Smooth muscle cell of the brain vasculature (primary cell): ENCODE data around the gene RBMS1.
A peak's percentile ranks its signal among the peaks of the same experiment; 100 is the strongest.

ENCODE experiments used
- DNase-seq: peaks from one replicate; pipeline ENCODE4 v3.0.0-alpha.2; 2012; ENCODE audit warnings: low read depth, low spot score

Gene RBMS1

GRCh38 chr2:160408959-160409291 lies 84.7 kb downstream of the RBMS1 start:
- no peak for DNase-seq

DNA sequence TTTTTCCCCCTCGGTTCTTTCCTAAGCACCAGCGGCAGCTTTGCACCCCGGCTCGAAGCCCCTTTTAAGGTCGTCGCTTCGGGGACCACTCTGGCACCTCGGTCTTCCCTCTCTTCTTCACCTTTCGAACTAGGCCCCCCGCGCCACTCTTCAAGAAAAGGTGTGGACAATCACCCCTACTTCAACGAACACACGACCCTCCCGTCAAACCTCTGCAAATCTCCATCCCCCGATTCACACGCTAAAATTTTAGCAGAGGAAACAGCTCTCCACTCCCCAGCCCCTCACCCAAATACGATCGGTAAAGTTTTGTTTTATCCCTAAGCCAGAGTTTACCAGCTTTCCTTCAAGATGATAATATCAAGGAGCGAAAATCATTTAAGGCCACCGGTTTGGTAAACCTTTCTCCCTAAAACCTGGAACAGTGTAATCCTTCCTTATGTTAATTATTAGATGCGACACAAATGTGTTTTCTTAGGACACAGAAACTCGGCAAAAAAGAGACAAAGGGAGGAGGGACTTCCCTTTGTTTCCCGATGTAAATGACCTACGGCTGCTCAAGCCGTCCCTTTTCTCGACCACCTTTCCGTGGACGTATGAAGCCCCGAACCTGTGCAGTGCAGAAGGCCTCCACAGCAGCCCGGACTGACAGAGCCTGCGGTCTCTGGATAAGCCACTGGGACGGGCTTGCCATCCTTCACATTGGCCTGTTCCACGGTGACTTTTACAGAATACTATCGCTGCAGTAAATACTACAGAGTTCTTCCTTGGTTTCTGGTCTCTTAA lies 85.2 kb downstream of the RBMS1 start:
- no peak for DNase-seq

- no peak for DNase-seq
Observed at GRCh38 chr2:160407393-160408172, 86.0 kb downstream of the RBMS1 start.

GRCh38 chr2:160406591-160407392 lies 86.8 kb downstream of the RBMS1 start:
- DNase-seq, result peak; percentile 71

DNA sequence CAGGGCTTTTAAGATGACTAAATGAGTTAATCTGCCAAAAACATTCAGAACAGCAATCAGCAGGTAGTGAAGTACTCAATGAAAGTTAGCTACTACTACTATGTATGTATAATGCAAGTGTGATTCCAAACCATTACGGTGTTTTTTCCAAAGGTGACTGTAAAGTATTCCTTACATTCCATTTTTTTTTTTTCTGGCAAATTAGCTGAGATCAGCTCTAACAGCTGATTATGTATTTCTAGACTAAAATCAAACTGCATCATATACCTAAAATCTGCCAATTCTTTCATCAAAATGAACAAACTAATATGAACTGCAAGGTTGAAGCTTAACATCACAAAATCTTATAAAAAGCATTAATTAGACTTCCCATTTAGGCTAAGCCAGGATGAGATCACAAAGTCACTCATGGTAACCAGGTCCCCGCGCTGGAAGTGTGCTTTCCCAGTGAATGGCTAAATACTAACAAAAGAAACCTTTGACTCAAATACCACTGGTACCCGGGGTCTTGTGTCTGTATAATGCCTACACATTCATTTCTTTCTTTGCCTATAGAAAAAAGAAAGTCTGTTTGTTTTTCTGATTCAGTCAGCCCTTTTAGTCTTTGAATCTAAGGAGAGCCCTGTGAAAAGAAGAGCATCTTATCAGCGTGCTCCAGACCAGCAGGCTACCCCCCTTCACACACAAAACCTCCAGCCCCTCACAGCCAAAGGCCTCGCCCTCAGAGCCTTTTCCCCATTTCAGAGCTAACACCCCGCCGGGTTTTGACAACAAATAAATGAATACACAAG lies 88.3 kb downstream of the RBMS1 start:
- DNase-seq, result no peak

DNA sequence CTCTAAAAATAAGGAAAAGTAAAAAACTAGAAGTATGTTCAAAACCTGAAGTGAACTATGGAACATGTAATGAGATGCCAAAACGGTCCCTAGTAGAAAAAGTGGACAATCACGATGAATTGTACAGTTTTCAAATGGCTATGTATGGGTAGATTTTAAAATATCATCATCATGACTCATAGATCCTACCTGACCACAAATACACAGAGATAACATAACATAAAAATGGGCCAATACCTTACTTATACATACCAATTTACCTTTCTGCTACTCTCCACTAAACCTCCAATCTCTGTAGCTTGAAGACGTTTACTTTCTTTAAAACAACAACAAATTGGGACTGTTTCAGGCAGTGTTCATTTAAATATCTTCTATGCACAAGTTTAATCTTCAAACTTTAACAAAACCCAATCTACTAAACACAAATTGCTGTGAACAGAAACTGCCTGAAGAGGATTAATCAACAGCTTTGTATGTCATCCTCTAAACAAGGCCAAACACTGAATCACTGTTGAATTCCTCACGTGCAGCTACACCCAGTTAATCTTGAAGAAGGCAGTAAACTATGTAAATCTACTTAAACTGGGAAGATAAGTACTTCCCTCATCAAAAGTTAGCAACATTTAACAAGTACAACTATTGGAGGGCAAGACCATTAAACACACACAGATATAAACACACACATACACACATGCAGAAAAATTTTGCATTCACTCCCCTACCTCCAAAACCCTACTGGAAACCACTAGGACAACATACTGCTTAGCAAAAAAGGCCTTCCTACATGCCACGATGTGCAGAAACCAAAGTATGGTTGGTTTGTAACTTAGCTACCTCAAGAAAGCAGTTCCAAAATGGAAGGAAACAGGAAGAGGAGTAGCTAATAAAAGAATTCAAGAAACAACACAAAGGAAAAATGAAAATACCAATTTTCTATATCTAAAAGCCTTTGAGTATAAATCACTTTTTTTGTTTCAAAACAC lies 90.3 kb downstream of the RBMS1 start:
- no peak for DNase-seq

DNA sequence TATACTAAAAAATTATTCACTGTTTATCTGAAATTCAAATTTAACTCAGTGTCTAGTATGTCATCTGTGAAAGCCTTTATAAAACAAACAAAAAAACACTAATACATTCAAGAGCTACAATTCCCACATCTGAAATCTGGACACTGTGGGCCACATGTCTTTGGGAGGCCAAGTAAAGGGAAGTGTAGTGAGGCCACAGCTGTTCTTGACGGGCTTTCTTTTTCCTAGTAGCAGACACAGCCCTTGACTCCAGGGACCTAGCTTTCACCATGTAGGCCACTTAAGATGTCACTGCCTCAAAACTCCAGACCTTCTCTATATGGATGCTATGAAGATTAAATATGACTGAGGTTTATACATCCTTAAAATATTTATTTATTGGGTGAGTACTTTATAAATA lies 91.1 kb downstream of the RBMS1 start:
- no peak for DNase-seq

- DNase-seq, result no peak
Observed at GRCh38 chr2:160401895-160402294, 91.7 kb downstream of the RBMS1 start.

DNA sequence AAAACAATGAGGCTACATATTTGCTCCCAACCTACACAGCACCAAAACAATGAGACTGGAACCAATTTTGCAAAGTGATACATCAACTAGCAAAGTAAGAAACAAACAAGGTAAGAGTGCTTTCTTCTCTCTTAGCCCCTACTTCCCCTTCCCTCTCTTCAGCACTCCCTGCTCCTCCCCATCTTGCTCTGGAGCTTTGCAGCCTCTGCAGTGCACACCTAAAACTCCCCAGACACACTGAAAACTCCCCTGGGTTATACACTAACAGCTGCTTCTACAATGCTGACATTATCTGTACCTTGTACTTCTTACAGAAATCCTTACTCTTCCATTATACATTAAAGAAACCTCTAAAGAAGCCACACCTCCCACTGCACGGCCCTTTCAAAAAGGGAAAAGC lies 93.7 kb downstream of the RBMS1 start:
- no peak for DNase-seq

GRCh38 chr2:160397530-160397865 lies 96.1 kb downstream of the RBMS1 start:
- no peak for DNase-seq

DNA sequence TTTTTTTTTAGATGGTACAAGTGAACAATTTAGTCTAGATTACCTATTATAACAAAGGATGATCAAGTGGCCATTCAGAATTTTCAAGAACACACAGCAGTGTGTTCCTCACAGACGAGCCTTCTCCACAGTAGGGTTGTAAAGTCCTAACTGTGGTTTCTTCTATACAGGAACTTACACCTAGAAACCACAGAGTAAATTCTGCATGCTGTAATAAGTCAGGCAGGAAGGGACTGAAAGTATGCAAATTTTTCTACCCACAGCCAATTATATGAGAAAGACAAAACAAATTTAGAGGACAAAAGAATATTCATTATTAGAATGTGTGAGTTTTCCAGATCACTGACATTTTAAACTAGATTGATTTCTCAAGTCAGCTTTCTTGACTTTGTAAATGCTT lies 99.5 kb downstream of the RBMS1 start:
- no peak for DNase-seq

- no peak for DNase-seq
Observed at GRCh38 chr2:160392201-160392600, 101.4 kb downstream of the RBMS1 start.

GRCh38 chr2:160390544-160391455 lies 102.8 kb downstream of the RBMS1 start:
- no peak for DNase-seq

- no peak for DNase-seq
Observed at GRCh38 chr2:160389875-160390274, 103.7 kb downstream of the RBMS1 start.

- DNase-seq, result no peak
Observed at GRCh38 chr2:160388464-160389263, 104.9 kb downstream of the RBMS1 start.

DNA sequence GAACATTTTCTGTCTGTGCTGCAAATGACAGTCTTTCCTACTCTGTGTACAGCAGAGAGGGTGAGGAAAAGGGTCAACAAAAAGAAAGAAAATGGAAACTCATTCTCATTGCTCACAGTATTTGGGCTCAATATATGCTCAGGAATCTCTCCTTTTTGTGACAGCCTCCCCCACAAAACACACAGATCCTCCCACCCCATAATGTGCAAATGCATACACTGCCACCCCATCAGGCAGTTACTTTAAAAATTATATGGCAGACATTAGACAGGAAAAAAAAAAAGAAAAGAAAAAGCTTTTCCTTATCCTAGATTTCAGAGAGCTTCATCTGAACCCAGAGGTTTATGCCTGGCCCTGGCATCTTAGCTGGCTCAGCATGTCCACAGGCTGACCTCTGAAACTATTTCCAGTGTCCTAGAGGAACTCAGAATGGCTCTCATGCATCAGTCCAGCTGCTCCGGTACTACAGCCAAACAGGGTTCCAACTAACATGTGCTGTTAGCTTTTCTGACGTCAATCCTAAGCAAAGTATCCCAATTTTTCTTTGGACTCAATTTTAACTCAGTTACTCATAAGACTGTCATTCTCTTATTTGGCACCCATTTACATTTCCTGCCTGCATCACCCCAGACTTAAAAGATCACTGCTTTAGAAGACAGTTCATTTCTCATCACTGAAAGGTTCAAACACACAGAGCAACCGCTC lies 105.9 kb downstream of the RBMS1 start:
- peak; percentile 79 for DNase-seq

DNA sequence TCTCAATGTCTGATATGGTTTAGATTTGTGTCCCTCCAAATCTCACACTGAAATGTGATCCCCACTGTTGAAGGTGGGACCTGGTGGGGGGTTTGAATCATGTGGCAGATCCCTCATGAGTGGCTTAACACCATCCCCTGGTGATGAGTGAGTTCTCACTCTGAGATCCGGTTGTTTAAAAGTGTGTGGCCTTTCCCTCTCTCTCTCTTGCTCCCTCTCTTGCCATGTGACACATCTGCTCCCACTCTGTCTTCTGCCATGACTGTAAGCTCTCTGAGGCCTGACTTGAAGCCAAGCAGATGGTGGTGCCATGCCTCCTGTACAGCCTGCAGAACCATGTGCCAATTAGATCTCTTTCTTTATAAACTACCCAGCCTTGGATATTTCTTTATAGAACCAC lies 108.8 kb downstream of the RBMS1 start:
- DNase-seq, result no peak

DNA sequence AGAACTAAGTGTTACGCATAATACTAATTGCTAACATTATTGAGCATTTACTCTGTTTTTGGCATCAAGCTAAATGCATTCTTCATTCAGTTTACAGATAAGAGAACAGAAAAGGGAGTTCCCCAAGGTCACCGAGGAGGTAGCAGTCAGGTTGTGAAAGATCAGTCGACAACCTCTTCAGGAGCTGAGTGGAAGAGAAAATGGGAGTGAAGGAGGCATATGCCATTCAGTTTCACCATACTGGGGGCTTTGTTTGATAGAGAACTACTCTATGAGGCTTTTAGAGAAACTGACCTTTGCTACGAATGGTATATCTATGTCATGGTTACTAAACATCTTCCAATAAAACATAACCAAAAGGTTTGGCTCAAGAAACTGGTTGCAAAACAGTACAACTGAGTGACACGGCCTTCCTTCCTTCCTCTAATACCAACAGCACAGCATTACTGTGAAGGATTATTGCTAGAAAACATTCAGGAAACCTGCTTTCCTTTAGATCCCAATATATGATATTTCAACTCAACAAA lies 112.1 kb downstream of the RBMS1 start:
- DNase-seq, result no peak
